ENCODE measurements around the gene UGT1A6. TPM values are rescaled to one million over a fixed set of nuclear protein-coding genes. Genes with fewer than 3 reads are reported as not detected.
"Not testable (repeated sequence)": the region's sequence is repeated elsewhere in the genome, so short reads cannot be mapped to it uniquely, and the experiment has no call there.

The UGT1A6 gene
- total RNA-seq, 1 donor from 2014 or later = not detected

GRCh38 chr2:233686928-233687327, 5.8 kb upstream of the UGT1A6 start:
- intact Hi-C loops (cut with micrococcal nuclease) = no loop called here

GRCh38 chr2:233688341-233688740, 4.3 kb upstream of the UGT1A6 start:
- intact Hi-C loops (cut with micrococcal nuclease) = no loop called here

- intact Hi-C loops (cut with micrococcal nuclease) = no loop called here
These were observed 3.7 kb upstream of the UGT1A6 start for GRCh38 chr2:233689031-233689430.

GRCh38 chr2:233689501-233689900, 3.2 kb upstream of the UGT1A6 start:
- intact Hi-C loops (cut with micrococcal nuclease) = no loop called here

GRCh38 chr2:233690444-233690843, 2.2 kb upstream of the UGT1A6 start:
- intact Hi-C loops (cut with micrococcal nuclease) = no loop called here

- intact Hi-C loops (cut with micrococcal nuclease) = no loop called here
These were observed 952 bp upstream of the UGT1A6 start for GRCh38 chr2:233691443-233692433.

- intact Hi-C loops (cut with micrococcal nuclease) = no loop called here
These were observed 1.3 kb downstream of the UGT1A6 start for GRCh38 chr2:233693963-233694362.

- intact Hi-C loops (cut with micrococcal nuclease) = no loop called here
These were observed 6.0 kb downstream of the UGT1A6 start for GRCh38 chr2:233698740-233699139.

GRCh38 chr2:233699424-233700027, 6.8 kb downstream of the UGT1A6 start:
- intact Hi-C loops (cut with micrococcal nuclease) = no loop called here

GRCh38 chr2:233700028-233700635, 7.4 kb downstream of the UGT1A6 start:
- intact Hi-C loops (cut with micrococcal nuclease) = no loop called here

GRCh38 chr2:233700842-233701241, 8.2 kb downstream of the UGT1A6 start:
- intact Hi-C loops (cut with micrococcal nuclease) = not testable (repeated sequence)

- intact Hi-C loops (cut with micrococcal nuclease) = no loop called here
These were observed 9.5 kb downstream of the UGT1A6 start for GRCh38 chr2:233702238-233702637.

- intact Hi-C loops (cut with micrococcal nuclease) = no loop called here
These were observed 13.3 kb downstream of the UGT1A6 start for GRCh38 chr2:233705911-233706506.

GRCh38 chr2:233706720-233707119, 14.0 kb downstream of the UGT1A6 start:
- intact Hi-C loops (cut with micrococcal nuclease) = no loop called here

GRCh38 chr2:233707940-233708644, 15.4 kb downstream of the UGT1A6 start:
- intact Hi-C loops (cut with micrococcal nuclease) = no loop called here

- intact Hi-C loops (cut with micrococcal nuclease) = no loop called here
These were observed 16.3 kb downstream of the UGT1A6 start for GRCh38 chr2:233708942-233709341.

- intact Hi-C loops (cut with micrococcal nuclease) = no loop called here
These were observed 18.8 kb downstream of the UGT1A6 start for GRCh38 chr2:233711312-233712008.

GRCh38 chr2:233712611-233713261, 20.0 kb downstream of the UGT1A6 start, which contains the start of gene UGT1A5:
TSS of gene UGT1A5 (plus strand) at chr2:233712907. CDS start at chr2:233712992, 85 bp downstream.
- intact Hi-C loops (cut with micrococcal nuclease) = no loop called here

- intact Hi-C loops (cut with micrococcal nuclease) = no loop called here
These were observed 20.5 kb downstream of the UGT1A6 start for GRCh38 chr2:233713262-233713615.

GRCh38 chr2:233714121-233714520, 21.4 kb downstream of the UGT1A6 start:
- intact Hi-C loops (cut with micrococcal nuclease) = no loop called here

All from T-helper 2 cell treated with Interferon-gamma antibody and Interleukin-4, amounts not matched to agents 100 ng/mL and 5 ng/mL, for 36 hours (primary cell).